HG02588 (cell line): ENCODE results near the gene TJP3.

ENCODE experiments used
- ATAC-seq: cut with Tn5 transposase; IDR thresholded peaks from one replicate; pipeline ENCODE4 v1.9.1; 2021; ENCODE audit warnings: mild to moderate bottlenecking, moderate library complexity; ENCODE audit not compliant: unreplicated experiment

TJP3 gene

GRCh38 chr19:3671680-3672574, 36.3 kb upstream of the TJP3 start:
- no peak for ATAC-seq

GRCh38 chr19:3672575-3672948, 35.6 kb upstream of the TJP3 start:
- no peak for ATAC-seq

GRCh38 chr19:3672993-3673392, 35.2 kb upstream of the TJP3 start:
- no peak for ATAC-seq

GRCh38 chr19:3673506-3674439, 34.4 kb upstream of the TJP3 start:
- ATAC-seq = no peak

- no peak for ATAC-seq
Observed at GRCh38 chr19:3674784-3675543, 33.2 kb upstream of the TJP3 start.

GRCh38 chr19:3678188-3678587, 30.0 kb upstream of the TJP3 start:
- ATAC-seq = no peak

- ATAC-seq = no peak
Observed at GRCh38 chr19:3679138-3679537, 29.0 kb upstream of the TJP3 start.

GRCh38 chr19:3679581-3679980, 28.6 kb upstream of the TJP3 start:
- ATAC-seq = no peak

GRCh38 chr19:3680939-3681338, 27.2 kb upstream of the TJP3 start:
- no peak for ATAC-seq

- ATAC-seq = no peak
Observed at GRCh38 chr19:3682286-3682685, 25.9 kb upstream of the TJP3 start.

- no peak for ATAC-seq
Observed at GRCh38 chr19:3682741-3683404, 25.3 kb upstream of the TJP3 start.

GRCh38 chr19:3683405-3684053, 24.7 kb upstream of the TJP3 start:
- no peak for ATAC-seq

- ATAC-seq = no peak
Observed at GRCh38 chr19:3684054-3684816, 23.9 kb upstream of the TJP3 start.

- no peak for ATAC-seq
Observed at GRCh38 chr19:3684817-3685410, 23.3 kb upstream of the TJP3 start.

GRCh38 chr19:3687393-3687773, 20.8 kb upstream of the TJP3 start:
- no peak for ATAC-seq

- ATAC-seq = no peak
Observed at GRCh38 chr19:3687774-3688706, 20.1 kb upstream of the TJP3 start.

GRCh38 chr19:3690551-3691371, 17.4 kb upstream of the TJP3 start:
- no peak for ATAC-seq
